ENCODE data around the gene TACC2.

The TACC2 gene

GRCh38 chr10:122267849-122268737 is 279.1 kb downstream of the TACC2 start:
- Histone ChIP-seq H3K36me3 (ENCODE audit: control insufficient read depth, insufficient read depth, low read length) (no peaks in the 10 kb centered on the region), H3K4me3 (replicated peaks; ENCODE audit: low read depth, low read length) (no peak overlapping the region), H3K27me3 (replicated peaks; ENCODE audit: control insufficient read depth, insufficient read depth, low read length) (no peaks in the 10 kb centered on the region; the same call in 1 of the 2 replicates)
- no peak for DNase-seq (ENCODE audit: extremely low read depth, insufficient read length)
- peak; percentile 98 for TF ChIP-seq CTCF (IDR thresholded peaks at IDR 0.05; ENCODE audit: insufficient read depth, low read length, poor library complexity, severe bottlenecking)

- Histone ChIP-seq H3K27me3 (replicated peaks; ENCODE audit: control insufficient read depth, insufficient read depth, low read length) (no peaks in the 10 kb centered on the region; the same call in 1 of the 2 replicates), H3K4me3 (replicated peaks; ENCODE audit: low read depth, low read length) (no peak overlapping the region), H3K36me3 (ENCODE audit: control insufficient read depth, insufficient read depth, low read length) (no peaks in the 10 kb centered on the region)
- no peak for TF ChIP-seq CTCF (IDR thresholded peaks at IDR 0.05; ENCODE audit: insufficient read depth, low read length, poor library complexity, severe bottlenecking)
- DNase-seq (ENCODE audit: extremely low read depth, insufficient read length): no peak
These were observed 280.2 kb downstream of the TACC2 start for GRCh38 chr10:122269059-122269687.

- Histone ChIP-seq H3K4me3 (replicated peaks; ENCODE audit: low read depth, low read length) (no peak within 1 kb of the TSS), H3K36me3 (ENCODE audit: control insufficient read depth, insufficient read depth, low read length) (no peaks in the 10 kb centered on the region), H3K27me3 (replicated peaks; ENCODE audit: control insufficient read depth, insufficient read depth, low read length) (no peaks in the 10 kb centered on the region; the same call in 1 of the 2 replicates)
- TF ChIP-seq CTCF (IDR thresholded peaks at IDR 0.05; ENCODE audit: insufficient read depth, low read length, poor library complexity, severe bottlenecking): no peak
- DNase-seq (ENCODE audit: extremely low read depth, insufficient read length): no peak
These were observed 282.1 kb downstream of the TACC2 start, which contains the start of gene BTBD16 for GRCh38 chr10:122271076-122271475. BTBD16 (plus strand) TSS chr10:122271296; CDS start chr10:122275082, 3,786 bp downstream.

GRCh38 chr10:122273966-122274545 is 285.1 kb downstream of the TACC2 start:
- Histone ChIP-seq H3K36me3 (ENCODE audit: control insufficient read depth, insufficient read depth, low read length) (no peaks in the 10 kb centered on the region), H3K4me3 (replicated peaks; ENCODE audit: low read depth, low read length) (no peak overlapping the region), H3K27me3 (replicated peaks; ENCODE audit: control insufficient read depth, insufficient read depth, low read length) (no peaks in the 10 kb centered on the region)
- no peak for TF ChIP-seq CTCF (IDR thresholded peaks at IDR 0.05; ENCODE audit: insufficient read depth, low read length, poor library complexity, severe bottlenecking)
- DNase-seq (ENCODE audit: extremely low read depth, insufficient read length): no peak

- no peaks in the 10 kb centered on the region; the same call in none of the 2 replicates for H3K27me3 ChIP-seq (replicated peaks; ENCODE audit: control insufficient read depth, insufficient read depth, low read length)
- DNase-seq (ENCODE audit: extremely low read depth, insufficient read length): no peak
- no peaks in the 10 kb centered on the region for H3K36me3 ChIP-seq (ENCODE audit: control insufficient read depth, insufficient read depth, low read length)
- no peak for TF ChIP-seq CTCF (IDR thresholded peaks at IDR 0.05; ENCODE audit: insufficient read depth, low read length, poor library complexity, severe bottlenecking)
- H3K4me3 ChIP-seq (replicated peaks; ENCODE audit: low read depth, low read length): no peak overlapping the region
These were observed 287.7 kb downstream of the TACC2 start for GRCh38 chr10:122276611-122277208.
